ENCODE data around the gene KLF17.

KLF17 gene

DNA sequence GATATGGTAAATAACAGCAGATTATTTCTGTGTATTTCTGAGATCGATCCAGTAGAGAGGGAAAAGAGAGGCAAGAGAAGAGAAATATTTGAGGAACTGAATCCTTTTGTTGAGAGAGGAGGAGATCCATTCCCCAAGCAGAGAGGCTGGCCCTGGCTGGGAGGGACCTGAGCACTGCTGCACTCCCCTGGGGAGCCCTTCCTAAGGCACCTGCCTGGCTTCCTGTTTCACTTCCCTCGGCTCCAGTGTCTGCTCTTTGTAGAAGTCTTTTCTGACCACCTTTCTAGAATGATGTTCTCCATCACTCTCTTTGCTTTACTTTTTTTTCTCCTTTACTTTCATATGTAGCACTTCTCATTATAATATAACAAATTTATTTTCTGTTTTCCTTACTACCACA lies 45.1 kb upstream of the KLF17 start:
- Histone ChIP-seq H3K9me3 (ENCODE audit: insufficient read depth, low read depth, low read length) (no peaks in the 10 kb centered on the region), H2BK120ac (ENCODE audit: insufficient read depth, low read length, poor library complexity) (no peak overlapping the region), H3K14ac (ENCODE audit: low read length) (no peak overlapping the region), H2AFZ (ENCODE audit: insufficient read depth, low read length, poor library complexity) (no peak overlapping the region), H3K4ac (ENCODE audit: low read depth, low read length) (no peak overlapping the region), H3K9ac (ENCODE audit: low read length) (no peak overlapping the region), H3K18ac (ENCODE audit: low read length) (no peak overlapping the region), H3K79me1 (ENCODE audit: low read length) (no peaks in the 10 kb centered on the region), H3K27me3 (ENCODE audit: insufficient read depth, low read length) (no peaks in the 10 kb centered on the region), H3K36me3 (ENCODE audit: control insufficient read depth in 1 of 2, insufficient read depth in 2 of 2, low read length in 2 of 2) (no peaks in the 10 kb centered on the region), H2BK12ac (ENCODE audit: low read length) (no peak overlapping the region), H2AK5ac (ENCODE audit: low read length) (no peak overlapping the region), H4K91ac (ENCODE audit: low read depth, low read length) (no peak overlapping the region), H3K23ac (ENCODE audit: low read length) (no peak overlapping the region), H3K27ac (ENCODE audit: low read depth, low read length) (no peak overlapping the region), H2BK5ac (ENCODE audit: low read depth, low read length, poor library complexity) (no peak overlapping the region), H3K4me2 (ENCODE audit: low read length) (no peak overlapping the region), H3K4me1 (ENCODE audit: control insufficient read depth in 1 of 2, insufficient read depth in 2 of 2, low read length in 2 of 2) (no peaks in the 10 kb centered on the region), H3K4me3 (ENCODE audit: low read depth, low read length) (no peak overlapping the region), H4K12ac (ENCODE audit: low read depth, low read length) (no peak overlapping the region), H3K79me2 (ENCODE audit: control insufficient read depth, insufficient read depth, low read length, poor library complexity) (no peaks in the 10 kb centered on the region), H4K8ac (ENCODE audit: low read depth, low read length) (no peak overlapping the region)
- WGBS (ENCODE audit: extremely low coverage, insufficient coverage, insufficient read length), result no CpG with 5 or more reads among the region's 2 CpGs
- no peak for DNase-seq

GRCh38 chr1:44074415-44074814 lies 44.2 kb upstream of the KLF17 start:
- Histone ChIP-seq H2BK12ac (ENCODE audit: low read length) (no peak overlapping the region), H3K4me2 (ENCODE audit: low read length) (no peak overlapping the region), H3K4me3 (ENCODE audit: low read depth, low read length) (no peak overlapping the region), H3K14ac (ENCODE audit: low read length) (no peak overlapping the region), H3K23ac (ENCODE audit: low read length) (no peak overlapping the region), H4K12ac (ENCODE audit: low read depth, low read length) (no peak overlapping the region), H2AFZ (ENCODE audit: insufficient read depth, low read length, poor library complexity) (no peak overlapping the region), H2BK120ac (ENCODE audit: insufficient read depth, low read length, poor library complexity) (no peak overlapping the region), H3K4ac (ENCODE audit: low read depth, low read length) (no peak overlapping the region), H3K9me3 (ENCODE audit: insufficient read depth, low read depth, low read length) (no peaks in the 10 kb centered on the region), H3K27ac (ENCODE audit: low read depth, low read length) (no peak overlapping the region), H4K91ac (ENCODE audit: low read depth, low read length) (no peak overlapping the region), H3K79me2 (ENCODE audit: control insufficient read depth, insufficient read depth, low read length, poor library complexity) (no peaks in the 10 kb centered on the region), H3K18ac (ENCODE audit: low read length) (no peak overlapping the region), H3K36me3 (ENCODE audit: control insufficient read depth in 1 of 2, insufficient read depth in 2 of 2, low read length in 2 of 2) (no peaks in the 10 kb centered on the region), H2BK5ac (ENCODE audit: low read depth, low read length, poor library complexity) (no peak overlapping the region), H2AK5ac (ENCODE audit: low read length) (no peak overlapping the region), H4K8ac (ENCODE audit: low read depth, low read length) (no peak overlapping the region), H3K9ac (ENCODE audit: low read length) (no peak overlapping the region), H3K27me3 (ENCODE audit: insufficient read depth, low read length) (no peaks in the 10 kb centered on the region), H3K79me1 (ENCODE audit: low read length) (no peaks in the 10 kb centered on the region), H3K4me1 (ENCODE audit: control insufficient read depth in 1 of 2, insufficient read depth in 2 of 2, low read length in 2 of 2) (no peaks in the 10 kb centered on the region)
- WGBS (ENCODE audit: extremely low coverage, insufficient coverage, insufficient read length), result no CpG with 5 or more reads among the region's 3 CpGs
- DNase-seq, result no peak

DNA sequence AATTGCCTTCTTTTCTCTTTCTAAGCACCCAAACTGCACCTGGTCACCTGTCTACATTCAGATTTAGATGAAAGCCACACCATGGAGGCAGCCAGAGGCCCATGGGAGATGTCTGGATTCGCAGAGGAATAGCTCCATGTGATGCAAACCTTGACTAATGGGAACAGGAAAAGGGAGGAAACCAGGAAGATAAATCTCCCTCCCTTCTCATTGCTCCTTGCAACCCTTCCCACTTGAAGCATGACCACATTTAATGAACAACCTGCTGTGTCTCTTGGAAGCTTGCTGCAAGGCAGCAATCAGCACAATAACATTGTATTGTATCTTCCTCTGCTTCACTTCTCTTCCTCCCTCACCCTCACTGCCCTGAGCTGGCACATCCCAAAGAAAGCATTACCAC lies 42.6 kb upstream of the KLF17 start:
- DNase-seq, result no peak
- WGBS (ENCODE audit: extremely low coverage, insufficient coverage, insufficient read length), result no CpG with 5 or more reads among the region's 1 CpG
- H3K14ac ChIP-seq (ENCODE audit: low read length), result no peak overlapping the region

DNA sequence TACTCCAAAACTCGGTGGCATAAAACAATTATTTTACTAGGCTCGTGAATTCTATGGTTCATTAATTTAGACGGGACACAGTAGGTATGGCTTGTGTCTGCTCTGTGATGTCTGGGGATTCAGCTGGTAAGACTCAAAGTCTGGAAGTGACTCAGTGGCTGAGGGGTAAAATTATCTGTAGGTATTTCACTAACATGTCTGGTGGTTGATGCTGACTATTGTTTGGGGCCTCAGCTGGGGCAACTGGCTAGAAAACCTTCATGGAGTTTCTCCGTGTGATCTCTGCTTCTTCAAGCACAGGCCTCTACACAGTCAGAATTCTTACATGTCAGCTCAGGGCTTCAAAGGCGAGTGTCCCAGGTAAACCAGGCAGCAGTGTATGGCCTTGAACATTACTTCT lies 41.2 kb upstream of the KLF17 start:
- H2BK5ac ChIP-seq (ENCODE audit: low read depth, low read length, poor library complexity), result no peak overlapping the region
- no peaks in the 10 kb centered on the region for H3K79me2 ChIP-seq (ENCODE audit: control insufficient read depth, insufficient read depth, low read length, poor library complexity)
- no peak overlapping the region for H4K12ac ChIP-seq (ENCODE audit: low read depth, low read length)
- no peak overlapping the region for H2BK120ac ChIP-seq (ENCODE audit: insufficient read depth, low read length, poor library complexity)
- no peak overlapping the region for H2BK12ac ChIP-seq (ENCODE audit: low read length)
- H3K18ac ChIP-seq (ENCODE audit: low read length), result no peak overlapping the region
- DNase-seq, result no peak
- no peak overlapping the region for H3K14ac ChIP-seq (ENCODE audit: low read length)
- no peaks in the 10 kb centered on the region for H3K36me3 ChIP-seq (ENCODE audit: control insufficient read depth in 1 of 2, insufficient read depth in 2 of 2, low read length in 2 of 2)
- no peak overlapping the region for H4K91ac ChIP-seq (ENCODE audit: low read depth, low read length)
- no peak overlapping the region for H3K9ac ChIP-seq (ENCODE audit: low read length)
- no peak overlapping the region for H3K4me3 ChIP-seq (ENCODE audit: low read depth, low read length)
- H3K4ac ChIP-seq (ENCODE audit: low read depth, low read length), result no peak overlapping the region
- H2AK5ac ChIP-seq (ENCODE audit: low read length), result no peak overlapping the region
- no peaks in the 10 kb centered on the region for H3K9me3 ChIP-seq (ENCODE audit: insufficient read depth, low read depth, low read length)
- peak overlapping the region; percentile 18 for H3K27ac ChIP-seq (ENCODE audit: low read depth, low read length)
- no peak overlapping the region for H3K4me2 ChIP-seq (ENCODE audit: low read length)
- no peak overlapping the region for H2AFZ ChIP-seq (ENCODE audit: insufficient read depth, low read length, poor library complexity)
- WGBS (ENCODE audit: extremely low coverage, insufficient coverage, insufficient read length), result no CpG with 5 or more reads among the region's 5 CpGs
- H3K4me1 ChIP-seq (ENCODE audit: control insufficient read depth in 1 of 2, insufficient read depth in 2 of 2, low read length in 2 of 2), result no peaks in the 10 kb centered on the region
- H3K23ac ChIP-seq (ENCODE audit: low read length), result no peak overlapping the region
- H3K27me3 ChIP-seq (ENCODE audit: insufficient read depth, low read length), result no peaks in the 10 kb centered on the region
- H4K8ac ChIP-seq (ENCODE audit: low read depth, low read length), result no peak overlapping the region
- H3K79me1 ChIP-seq (ENCODE audit: low read length), result no peaks in the 10 kb centered on the region

More for the DNA sequence above, 42.6 kb upstream of the KLF17 start:
- Histone ChIP-seq H3K4ac (ENCODE audit: low read depth, low read length) (no peak overlapping the region), H4K8ac (ENCODE audit: low read depth, low read length) (no peak overlapping the region), H3K36me3 (ENCODE audit: control insufficient read depth in 1 of 2, insufficient read depth in 2 of 2, low read length in 2 of 2) (no peaks in the 10 kb centered on the region), H4K12ac (ENCODE audit: low read depth, low read length) (no peak overlapping the region), H3K27me3 (ENCODE audit: insufficient read depth, low read length) (no peaks in the 10 kb centered on the region), H4K91ac (ENCODE audit: low read depth, low read length) (no peak overlapping the region), H3K4me2 (ENCODE audit: low read length) (no peak overlapping the region), H2AFZ (ENCODE audit: insufficient read depth, low read length, poor library complexity) (no peak overlapping the region), H3K4me3 (ENCODE audit: low read depth, low read length) (no peak overlapping the region), H3K9me3 (ENCODE audit: insufficient read depth, low read depth, low read length) (no peaks in the 10 kb centered on the region), H2BK12ac (ENCODE audit: low read length) (no peak overlapping the region), H3K79me1 (ENCODE audit: low read length) (no peaks in the 10 kb centered on the region), H2BK120ac (ENCODE audit: insufficient read depth, low read length, poor library complexity) (no peak overlapping the region), H3K23ac (ENCODE audit: low read length) (no peak overlapping the region), H3K18ac (ENCODE audit: low read length) (no peak overlapping the region), H2BK5ac (ENCODE audit: low read depth, low read length, poor library complexity) (no peak overlapping the region), H3K4me1 (ENCODE audit: control insufficient read depth in 1 of 2, insufficient read depth in 2 of 2, low read length in 2 of 2) (no peaks in the 10 kb centered on the region), H3K9ac (ENCODE audit: low read length) (no peak overlapping the region), H3K79me2 (ENCODE audit: control insufficient read depth, insufficient read depth, low read length, poor library complexity) (no peaks in the 10 kb centered on the region), H2AK5ac (ENCODE audit: low read length) (no peak overlapping the region), H3K27ac (ENCODE audit: low read depth, low read length) (no peak overlapping the region)

Measured in trophoblast cell (in vitro differentiated cells and primary cell).